Measurements from ENCODE around the gene NAA60. TPM values are rescaled to one million over a fixed set of nuclear protein-coding genes. Genes with fewer than 3 reads are reported as not detected.
A peak's percentile ranks its signal among the peaks of the same experiment; 100 is the strongest.

Gene NAA60
- total RNA-seq, 1 experiment from 2014 or later = 57.5 TPM

DNA sequence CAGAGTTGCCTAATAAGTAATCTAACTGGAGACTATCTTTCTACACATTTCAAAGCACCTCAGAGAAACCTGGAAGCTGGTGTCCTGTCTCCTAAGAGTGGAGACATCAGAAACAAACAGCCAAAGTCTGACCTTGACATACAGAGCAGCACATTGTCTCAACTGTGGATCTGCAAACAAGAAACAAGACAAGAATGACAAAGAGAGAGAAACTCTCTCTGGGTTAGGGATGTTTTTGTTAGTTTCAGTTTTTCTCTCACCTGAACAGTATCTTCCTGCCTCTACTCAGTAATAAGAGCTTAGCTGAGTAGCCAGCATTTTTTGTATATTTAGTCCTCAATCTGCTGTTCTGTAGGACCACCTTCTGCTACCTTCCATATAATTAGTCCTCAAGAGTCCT is 9.1 kb upstream of the NAA60 start:
- POLR2A ChIA-PET (ENCODE audit: unreplicated experiment) = no interaction called here

DNA sequence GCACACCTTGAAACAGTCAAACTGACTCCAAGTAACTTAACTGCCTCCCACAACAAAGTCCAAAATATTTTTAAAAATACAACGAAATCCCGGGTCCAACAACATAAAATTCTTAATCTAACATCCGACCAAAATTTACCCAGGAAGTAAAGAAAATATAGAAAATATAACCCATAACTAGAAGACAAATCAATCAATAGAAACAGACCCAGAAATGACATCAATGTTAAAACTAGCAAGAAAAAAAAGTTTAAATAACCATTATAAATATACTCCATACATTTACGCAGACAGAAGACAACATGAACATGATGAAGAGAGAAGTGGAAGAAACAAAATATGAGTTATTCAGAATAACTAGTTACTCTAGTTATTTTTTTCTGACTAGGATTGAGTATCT is 3.8 kb upstream of the NAA60 start:
- Histone ChIP-seq H3K4me3 (no peak overlapping the region), H3K4me2 (no peak overlapping the region), H3K27ac (no peak overlapping the region), H3K27me3 (ENCODE audit: insufficient read depth, low read depth) (peaks cover 64% of the 10 kb centered on the region), H3F3A (ENCODE audit: insufficient read depth, low read depth) (no peaks in the 10 kb centered on the region), H3K9me3 (ENCODE audit: insufficient read depth, low read depth) (no peaks in the 10 kb centered on the region), H3K79me2 (ENCODE audit: low read depth) (no peaks in the 10 kb centered on the region), H2AFZ (no peak overlapping the region), H3K9me2 (ENCODE audit: insufficient read depth) (no peaks in the 10 kb centered on the region), H4K20me1 (ENCODE audit: insufficient read depth) (no peaks in the 10 kb centered on the region; the same call in 1 of the 2 replicates), H3K36me3 (ENCODE audit: low read depth) (no peaks in the 10 kb centered on the region), H3K4me1 (replicated peaks; ENCODE audit: insufficient read depth) (no peaks in the 10 kb centered on the region)
- POLR2A ChIA-PET (ENCODE audit: unreplicated experiment) = no interaction called here
- DNase-seq = no peak
- no peak for TF ChIP-seq EZH2 (IDR thresholded peaks at IDR 0.05; ENCODE audit: low read depth)
- TF ChIP-seq, protein P1, sequence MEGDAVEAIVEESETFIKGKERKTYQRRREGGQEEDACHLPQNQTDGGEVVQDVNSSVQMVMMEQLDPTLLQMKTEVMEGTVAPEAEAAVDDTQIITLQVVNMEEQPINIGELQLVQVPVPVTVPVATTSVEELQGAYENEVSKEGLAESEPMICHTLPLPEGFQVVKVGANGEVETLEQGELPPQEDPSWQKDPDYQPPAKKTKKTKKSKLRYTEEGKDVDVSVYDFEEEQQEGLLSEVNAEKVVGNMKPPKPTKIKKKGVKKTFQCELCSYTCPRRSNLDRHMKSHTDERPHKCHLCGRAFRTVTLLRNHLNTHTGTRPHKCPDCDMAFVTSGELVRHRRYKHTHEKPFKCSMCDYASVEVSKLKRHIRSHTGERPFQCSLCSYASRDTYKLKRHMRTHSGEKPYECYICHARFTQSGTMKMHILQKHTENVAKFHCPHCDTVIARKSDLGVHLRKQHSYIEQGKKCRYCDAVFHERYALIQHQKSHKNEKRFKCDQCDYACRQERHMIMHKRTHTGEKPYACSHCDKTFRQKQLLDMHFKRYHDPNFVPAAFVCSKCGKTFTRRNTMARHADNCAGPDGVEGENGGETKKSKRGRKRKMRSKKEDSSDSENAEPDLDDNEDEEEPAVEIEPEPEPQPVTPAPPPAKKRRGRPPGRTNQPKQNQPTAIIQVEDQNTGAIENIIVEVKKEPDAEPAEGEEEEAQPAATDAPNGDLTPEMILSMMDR (conservative IDR thresholded peaks at IDR 0.05) = no peak
- no TSS peak for BruUV-seq (replicated peaks)
- intact Hi-C loops (cut with micrococcal nuclease; ENCODE audit: unreplicated experiment) = no loop called here
- CTCF ChIA-PET = no interaction called here

More for the DNA sequence above, 9.1 kb upstream of the NAA60 start:
- Histone ChIP-seq H3K9me3 (ENCODE audit: insufficient read depth, low read depth) (no peaks in the 10 kb centered on the region), H2AFZ (no peak overlapping the region), H3K27me3 (ENCODE audit: insufficient read depth, low read depth) (peaks cover 79% of the 10 kb centered on the region), H3F3A (ENCODE audit: insufficient read depth, low read depth) (no peaks in the 10 kb centered on the region), H3K4me3 (no peak overlapping the region), H3K27ac (no peak overlapping the region), H3K36me3 (ENCODE audit: low read depth) (no peaks in the 10 kb centered on the region), H3K4me2 (no peak overlapping the region), H4K20me1 (ENCODE audit: insufficient read depth) (no peaks in the 10 kb centered on the region; the same call in 1 of the 2 replicates), H3K9me2 (ENCODE audit: insufficient read depth) (no peaks in the 10 kb centered on the region), H3K4me1 (replicated peaks; ENCODE audit: insufficient read depth) (no peaks in the 10 kb centered on the region), H3K79me2 (ENCODE audit: low read depth) (no peaks in the 10 kb centered on the region)
- intact Hi-C loops (cut with micrococcal nuclease; ENCODE audit: unreplicated experiment) = no loop called here
- TF ChIP-seq, protein P1 (conservative IDR thresholded peaks at IDR 0.05) = no peak
- no peak for TF ChIP-seq EZH2 (IDR thresholded peaks at IDR 0.05; ENCODE audit: low read depth)
- no TSS peak for BruUV-seq (replicated peaks)
- CTCF ChIA-PET = no interaction called here
- DNase-seq = no peak

DNA sequence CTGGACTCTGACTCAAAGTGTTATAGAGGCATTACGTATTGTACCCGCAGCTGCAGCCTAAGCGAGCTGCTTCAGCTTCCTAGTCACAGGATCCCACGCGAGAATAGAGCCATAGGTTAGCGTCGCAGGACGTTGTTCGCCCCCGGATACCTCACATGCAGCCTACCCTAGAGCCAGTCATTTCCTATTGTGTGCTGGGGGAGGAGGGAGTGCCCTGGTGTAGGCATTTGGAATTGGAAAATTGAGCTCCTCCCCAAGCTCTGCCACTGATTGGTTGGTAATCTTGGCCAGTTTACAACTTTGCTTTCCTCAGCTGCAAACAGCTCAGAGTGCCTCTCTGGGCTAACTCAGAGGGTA is 530 bp downstream of the NAA60 start:
- DNase-seq = no peak
- BruUV-seq (replicated peaks) = TSS peak; percentile 74
- Histone ChIP-seq H3K79me2 (ENCODE audit: low read depth) (no peaks in the 10 kb centered on the region), H2AFZ (no peak overlapping the region), H3K4me2 (no peak overlapping the region), H3K9me3 (ENCODE audit: insufficient read depth, low read depth) (no peaks in the 10 kb centered on the region), H3K9me2 (ENCODE audit: insufficient read depth) (no peaks in the 10 kb centered on the region), H3F3A (ENCODE audit: insufficient read depth, low read depth) (no peaks in the 10 kb centered on the region), H4K20me1 (ENCODE audit: insufficient read depth) (no peaks in the 10 kb centered on the region), H3K27ac (no peak overlapping the region), H3K36me3 (ENCODE audit: low read depth) (no peaks in the 10 kb centered on the region), H3K4me3 (no peak overlapping the region), H3K4me1 (replicated peaks; ENCODE audit: insufficient read depth) (no peaks in the 10 kb centered on the region), H3K27me3 (ENCODE audit: insufficient read depth, low read depth) (peaks cover 25% of the 10 kb centered on the region)
- CTCF ChIA-PET = no interaction called here
- TF ChIP-seq, protein P1 (conservative IDR thresholded peaks at IDR 0.05) = no peak
- no peak for TF ChIP-seq EZH2 (IDR thresholded peaks at IDR 0.05; ENCODE audit: low read depth)
- intact Hi-C loops (cut with micrococcal nuclease; ENCODE audit: unreplicated experiment) = no loop called here
- POLR2A ChIA-PET (ENCODE audit: unreplicated experiment) = interaction anchor here (0.6 kb wide), 1 partner anchor 13 kb away, joined by 3 read pairs; no protein-coding TSS in a partner anchor

Measured in PC-9 (cell line).